Esophagus muscularis mucosa (tissue), 3 donors: Measurements from ENCODE around the gene PNLIPRP3.

Experiments used
- CTCF ChIP-seq, 3 experiments: fragments of 200-600 bp in 2 of 3; fragments of 450-650 bp in 1 of 3; sonication (generic) in 2 of 3; IDR thresholded peaks; one replicate each; pipeline ENCODE4 v1.5.1; 2017 to 2019; ENCODE audit warnings: antibody characterized with exemption in 3 of 3, mild to moderate bottlenecking in 2 of 3, moderate library complexity in 1 of 3
- POLR2A ChIP-seq: fragments of 450-650 bp; IDR thresholded peaks from one replicate; pipeline ENCODE4 v1.6.1; 2017; ENCODE audit warnings: antibody characterized with exemption, moderate library complexity, mild to moderate bottlenecking, low read depth

GRCh38 chr10:116418389-116418788 is 9.3 kb upstream of the PNLIPRP3 start:
- TF ChIP-seq CTCF (IDR thresholded peaks at IDR 0.05) (no peak), POLR2A (no peak)
